Mesendoderm (in vitro differentiated cells): ENCODE results near the gene RSPO3.
A peak's percentile ranks its signal among the peaks of the same experiment; 100 is the strongest.

Source experiments
- DNase-seq: peaks from one replicate; pipeline ENCODE4 v3.0.0; 2013
- H2AK5ac ChIP-seq: 2 replicates; pipeline ENCODE4 v1.6.1; 2013; ENCODE audit warnings: low read length, inconsistent platforms
- H2BK120ac ChIP-seq: 2 replicates; pipeline ENCODE4 v1.6.1; 2013; ENCODE audit warnings: low read depth, mild to moderate bottlenecking, low read length, moderate library complexity, mixed read lengths
- H2BK15ac ChIP-seq: replicated peaks from 2 replicates; pipeline ENCODE4 v1.6.1; 2013; ENCODE audit warnings: low read depth, mild to moderate bottlenecking, moderate library complexity
- H2BK5ac ChIP-seq: 2 replicates; pipeline ENCODE4 v1.6.1; 2013; ENCODE audit warnings: low read length, inconsistent platforms
- H3K18ac ChIP-seq: 2 replicates; pipeline ENCODE4 v1.6.1; 2013; ENCODE audit warnings: mild to moderate bottlenecking, low read length, mixed read lengths
- H3K23ac ChIP-seq: one replicate; pipeline ENCODE4 v1.6.1; 2013; ENCODE audit warnings: low read length
- H3K27ac ChIP-seq: 2 replicates; pipeline ENCODE4 v1.5.1; 2013; ENCODE audit warnings: low read depth, mild to moderate bottlenecking, inconsistent platforms, low read length, moderate library complexity
- H3K27me3 ChIP-seq: 2 replicates; pipeline ENCODE4 v1.6.1; 2013; ENCODE audit warnings: low read length, control low read depth, mild to moderate bottlenecking, inconsistent platforms; ENCODE audit not compliant: insufficient read depth, poor library complexity
- H3K36me3 ChIP-seq: 2 replicates; pipeline ENCODE4 v1.6.1; 2013; ENCODE audit warnings: low read length, inconsistent platforms; ENCODE audit not compliant: control insufficient read depth, insufficient read depth
- H3K4ac ChIP-seq: one replicate; pipeline ENCODE4 v1.6.1; 2013; ENCODE audit warnings: low read depth, mild to moderate bottlenecking, low read length, moderate library complexity
- H3K4me1 ChIP-seq: 2 replicates; pipeline ENCODE4 v1.6.1; 2013; ENCODE audit warnings: low read depth, low read length, inconsistent platforms; ENCODE audit not compliant: control insufficient read depth
- H3K4me2 ChIP-seq: 2 replicates; pipeline ENCODE4 v1.6.1; 2013; ENCODE audit warnings: low read length
- H3K4me3 ChIP-seq: 2 replicates; pipeline ENCODE4 v1.5.1; 2013; ENCODE audit warnings: mild to moderate bottlenecking, low read length
- H3K56ac ChIP-seq: one replicate; pipeline ENCODE4 v1.6.1; 2013; ENCODE audit warnings: low read length
- H3K79me1 ChIP-seq: 2 replicates; pipeline ENCODE4 v1.6.1; 2013; ENCODE audit warnings: low read length, inconsistent platforms
- H3K79me2 ChIP-seq: 2 replicates; pipeline ENCODE4 v1.6.1; 2013; ENCODE audit warnings: mild to moderate bottlenecking, low read length; ENCODE audit not compliant: control insufficient read depth, insufficient read depth
- H3K9ac ChIP-seq: 2 replicates; pipeline ENCODE4 v1.6.1; 2013; ENCODE audit warnings: low read length, inconsistent platforms
- H4K5ac ChIP-seq: one replicate; pipeline ENCODE4 v1.6.1; 2013; ENCODE audit warnings: low read length
- H4K8ac ChIP-seq: one replicate; pipeline ENCODE4 v1.6.1; 2013; ENCODE audit warnings: low read depth, mild to moderate bottlenecking, control low read depth, low read length, moderate library complexity
- WGBS: extraction: QIAGEN DNeasy Blood & Tissue Kit; methylation state at CpG from one replicate; pipeline ENCODE4 v1.1.7; 2013; ENCODE audit warnings: low lambda C conversion rate, missing lambda C conversion rate; ENCODE audit not compliant: insufficient coverage; ENCODE audit errors: extremely low coverage; 5-methylcytosine and 5-hydroxymethylcytosine counted together

Gene RSPO3

DNA sequence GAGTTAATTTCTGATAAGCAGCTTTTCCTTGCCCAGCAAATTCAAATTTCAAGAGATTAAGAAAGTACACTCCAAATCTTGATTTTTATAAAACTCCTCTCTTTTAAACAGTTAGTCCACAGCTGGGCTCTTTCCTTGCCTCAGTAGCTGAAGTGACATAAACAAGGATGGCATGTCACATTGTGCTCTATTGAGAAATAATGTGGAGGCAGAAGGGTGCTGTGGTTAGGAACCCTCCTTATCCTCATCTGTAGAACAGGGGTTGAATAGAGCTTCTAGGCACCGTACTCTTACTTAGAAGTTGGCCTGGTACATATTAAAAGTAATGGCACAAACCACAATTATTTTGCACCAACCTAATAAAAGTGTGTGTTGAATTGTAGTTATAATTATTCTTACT is 70.3 kb downstream of the RSPO3 start:
- Histone ChIP-seq H2BK5ac (no peak overlapping the region), H4K5ac (no peak overlapping the region), H3K79me2 (no peaks in the 10 kb centered on the region), H3K23ac (no peak overlapping the region), H2AK5ac (no peak overlapping the region), H3K4me3 (no peak overlapping the region), H3K18ac (no peak overlapping the region), H3K4me1 (no peaks in the 10 kb centered on the region), H3K27ac (no peak overlapping the region), H2BK120ac (no peak overlapping the region), H3K36me3 (no peaks in the 10 kb centered on the region), H3K27me3 (no peaks in the 10 kb centered on the region), H3K4ac (no peak overlapping the region), H3K4me2 (no peak overlapping the region), H4K8ac (no peak overlapping the region), H3K9ac (no peak overlapping the region), H3K79me1 (no peaks in the 10 kb centered on the region), H3K56ac (no peak overlapping the region), H2BK15ac (no peak overlapping the region)
- WGBS: no CpG with 5 or more reads among the region's 1 CpG
- DNase-seq: no peak

DNA sequence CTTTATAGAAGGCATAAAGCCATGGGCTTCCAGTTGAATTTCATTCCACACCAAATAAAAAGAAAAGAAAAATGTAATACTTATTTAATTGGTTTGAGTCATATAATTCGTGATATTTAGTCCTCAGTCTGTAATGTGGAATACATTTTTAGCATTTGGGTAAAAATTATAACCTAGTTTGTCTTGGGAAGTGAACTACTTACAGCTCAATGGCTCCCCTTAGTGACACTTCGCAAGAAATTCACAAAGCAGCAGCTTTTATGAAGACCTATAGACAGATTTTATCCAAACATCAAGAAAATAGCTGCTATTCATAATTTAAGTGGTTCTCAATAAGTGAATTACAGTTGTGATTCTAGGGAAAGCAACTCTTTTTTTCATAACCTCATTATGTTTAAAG is 72.1 kb downstream of the RSPO3 start:
- Histone ChIP-seq H2BK5ac (no peak overlapping the region), H4K8ac (no peak overlapping the region), H4K5ac (no peak overlapping the region), H3K23ac (no peak overlapping the region), H2BK15ac (no peak overlapping the region), H3K27me3 (no peaks in the 10 kb centered on the region), H2BK120ac (no peak overlapping the region), H3K56ac (no peak overlapping the region), H3K18ac (no peak overlapping the region), H2AK5ac (no peak overlapping the region), H3K4me3 (no peak overlapping the region), H3K9ac (no peak overlapping the region), H3K4ac (no peak overlapping the region), H3K79me2 (no peaks in the 10 kb centered on the region), H3K4me2 (no peak overlapping the region), H3K4me1 (no peaks in the 10 kb centered on the region), H3K27ac (no peak overlapping the region), H3K36me3 (no peaks in the 10 kb centered on the region), H3K79me1 (no peaks in the 10 kb centered on the region)
- DNase-seq: peak; percentile 27
- no CpG with 5 or more reads among the region's 2 CpGs for WGBS

DNA sequence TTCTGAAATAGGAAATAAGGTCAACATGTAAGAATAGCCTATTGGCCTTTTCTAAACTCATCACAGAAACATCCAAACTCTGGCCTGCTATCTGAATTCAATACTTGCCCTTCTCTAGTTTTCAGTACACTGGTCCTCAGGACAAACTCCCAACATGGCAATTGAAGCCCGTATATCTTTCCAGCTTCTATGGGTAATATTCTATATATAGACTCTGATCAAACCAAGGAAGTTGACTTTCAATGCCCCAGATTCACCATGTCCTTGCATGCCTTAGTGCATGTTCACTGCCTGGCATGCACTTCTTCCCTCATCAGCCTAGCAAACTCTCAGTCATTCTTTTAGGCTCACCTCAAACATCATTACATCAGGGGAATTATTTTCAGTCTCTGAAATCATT is 73.2 kb downstream of the RSPO3 start:
- Histone ChIP-seq H4K5ac (no peak overlapping the region), H3K27me3 (no peaks in the 10 kb centered on the region), H4K8ac (no peak overlapping the region), H3K36me3 (no peaks in the 10 kb centered on the region), H2BK5ac (no peak overlapping the region), H3K4ac (no peak overlapping the region), H3K23ac (no peak overlapping the region), H3K56ac (no peak overlapping the region), H3K79me1 (no peaks in the 10 kb centered on the region), H3K9ac (no peak overlapping the region), H2BK15ac (no peak overlapping the region), H3K18ac (no peak overlapping the region), H2BK120ac (no peak overlapping the region), H3K4me1 (no peaks in the 10 kb centered on the region), H3K4me3 (no peak overlapping the region), H3K79me2 (no peaks in the 10 kb centered on the region), H2AK5ac (no peak overlapping the region), H3K27ac (no peak overlapping the region), H3K4me2 (no peak overlapping the region)
- WGBS: no CpG with 5 or more reads among the region's 1 CpG
- DNase-seq: no peak

DNA sequence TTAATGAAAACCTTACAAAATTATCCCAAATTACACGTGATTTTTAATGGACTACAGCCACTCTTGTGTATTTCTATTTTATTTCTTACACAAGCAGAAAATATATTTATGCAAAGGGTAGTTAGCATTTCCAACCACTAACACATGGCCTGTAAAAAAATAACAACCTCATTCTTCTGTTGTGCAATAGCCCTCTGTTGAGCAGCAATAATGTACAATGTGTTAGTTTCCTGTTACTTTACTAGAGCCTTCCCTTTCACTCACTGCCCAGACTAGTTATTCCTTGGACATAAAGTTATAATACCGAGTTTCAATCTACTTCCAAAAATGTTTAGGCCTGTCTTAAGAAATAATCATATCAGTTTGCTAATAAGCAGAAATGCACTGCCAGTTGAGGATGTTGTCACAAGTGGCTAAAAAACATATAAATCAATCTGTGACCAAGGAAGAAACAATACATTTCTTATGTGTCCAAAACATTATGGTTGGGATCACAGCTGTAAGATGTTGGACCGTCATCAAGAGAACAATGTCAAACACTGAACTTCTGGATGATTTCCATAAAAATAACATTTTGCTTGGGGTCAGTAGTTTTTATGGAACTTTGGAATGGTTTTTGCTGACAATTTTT is 74.6 kb downstream of the RSPO3 start:
- Histone ChIP-seq H4K5ac (no peak overlapping the region), H2BK5ac (no peak overlapping the region), H3K56ac (no peak overlapping the region), H3K27me3 (no peaks in the 10 kb centered on the region), H3K79me2 (no peaks in the 10 kb centered on the region), H3K18ac (no peak overlapping the region), H3K9ac (no peak overlapping the region), H4K8ac (no peak overlapping the region), H3K4ac (no peak overlapping the region), H2AK5ac (no peak overlapping the region), H2BK120ac (no peak overlapping the region), H3K79me1 (no peaks in the 10 kb centered on the region), H3K27ac (no peak overlapping the region), H3K4me2 (no peak overlapping the region), H2BK15ac (no peak overlapping the region), H3K36me3 (no peaks in the 10 kb centered on the region), H3K4me1 (no peaks in the 10 kb centered on the region), H3K4me3 (no peak overlapping the region), H3K23ac (no peak overlapping the region)
- DNase-seq: no peak
- no CpG with 5 or more reads among the region's 3 CpGs for WGBS

DNA sequence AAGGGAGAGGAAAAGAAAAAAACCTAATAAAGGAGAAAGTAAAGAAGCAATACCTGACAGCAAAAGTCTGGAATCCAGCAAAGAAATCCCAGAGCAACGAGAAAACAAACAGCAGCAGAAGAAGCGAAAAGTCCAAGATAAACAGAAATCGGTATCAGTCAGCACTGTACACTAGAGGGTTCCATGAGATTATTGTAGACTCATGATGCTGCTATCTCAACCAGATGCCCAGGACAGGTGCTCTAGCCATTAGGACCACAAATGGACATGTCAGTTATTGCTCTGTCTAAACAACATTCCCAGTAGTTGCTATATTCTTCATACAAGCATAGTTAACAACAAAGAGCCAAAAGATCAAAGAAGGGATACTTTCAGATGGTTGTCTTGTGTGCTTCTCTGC is 77.4 kb downstream of the RSPO3 start:
- Histone ChIP-seq H2BK15ac (no peak overlapping the region), H3K4me2 (no peak overlapping the region), H3K79me1 (no peaks in the 10 kb centered on the region), H4K8ac (no peak overlapping the region), H2BK5ac (no peak overlapping the region), H3K18ac (no peak overlapping the region), H3K4me3 (no peak overlapping the region), H3K27ac (no peak overlapping the region), H3K56ac (no peak overlapping the region), H3K9ac (no peak overlapping the region), H2AK5ac (no peak overlapping the region), H3K4me1 (no peaks in the 10 kb centered on the region), H2BK120ac (no peak overlapping the region), H4K5ac (no peak overlapping the region), H3K27me3 (no peaks in the 10 kb centered on the region), H3K79me2 (no peaks in the 10 kb centered on the region), H3K23ac (no peak overlapping the region), H3K4ac (no peak overlapping the region), H3K36me3 (no peaks in the 10 kb centered on the region)
- no peak for DNase-seq
- no CpG with 5 or more reads among the region's 3 CpGs for WGBS

DNA sequence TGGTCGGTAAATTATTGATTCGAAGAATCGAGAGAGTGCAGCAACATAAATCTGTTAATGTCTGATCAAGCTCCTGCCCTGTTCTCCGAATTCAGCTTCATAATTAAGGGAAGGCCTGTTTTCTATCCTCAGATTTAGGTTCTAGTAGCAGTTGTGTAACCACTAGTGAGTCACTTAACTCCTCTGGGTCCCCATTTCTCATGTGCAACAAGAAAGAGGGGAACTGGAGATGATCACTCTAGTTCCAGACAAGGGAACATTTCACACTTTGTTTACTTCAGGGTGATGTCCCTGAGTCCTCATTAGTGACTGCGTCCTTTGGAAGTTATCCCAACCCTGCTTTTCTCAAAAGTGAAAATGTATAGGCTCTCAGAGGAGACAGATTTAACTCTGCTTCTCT is 80.1 kb downstream of the RSPO3 start:
- WGBS: no CpG with 5 or more reads among the region's 5 CpGs
- Histone ChIP-seq H4K5ac (no peak overlapping the region), H3K4ac (no peak overlapping the region), H3K79me2 (no peaks in the 10 kb centered on the region), H3K36me3 (no peaks in the 10 kb centered on the region), H3K79me1 (no peaks in the 10 kb centered on the region), H4K8ac (no peak overlapping the region), H3K4me2 (no peak overlapping the region), H3K27me3 (no peaks in the 10 kb centered on the region), H3K4me3 (no peak overlapping the region), H3K27ac (no peak overlapping the region), H3K4me1 (no peaks in the 10 kb centered on the region), H3K9ac (no peak overlapping the region), H3K23ac (no peak overlapping the region), H2BK15ac (no peak overlapping the region), H2BK5ac (no peak overlapping the region), H3K56ac (no peak overlapping the region), H3K18ac (no peak overlapping the region), H2BK120ac (no peak overlapping the region), H2AK5ac (no peak overlapping the region)
- DNase-seq: no peak
